Kidney tubule cell (primary cell): Measurements from ENCODE around the gene ABLIM2.
"Not testable (repeated sequence)": the region's sequence is repeated elsewhere in the genome, so short reads cannot be mapped to it uniquely, and the experiment has no call there.

ENCODE experiments used
- DNase-seq: peaks from one replicate; pipeline ENCODE4 v3.0.0-alpha.2; 2018; ENCODE audit warnings: low spot score

Gene ABLIM2

DNA sequence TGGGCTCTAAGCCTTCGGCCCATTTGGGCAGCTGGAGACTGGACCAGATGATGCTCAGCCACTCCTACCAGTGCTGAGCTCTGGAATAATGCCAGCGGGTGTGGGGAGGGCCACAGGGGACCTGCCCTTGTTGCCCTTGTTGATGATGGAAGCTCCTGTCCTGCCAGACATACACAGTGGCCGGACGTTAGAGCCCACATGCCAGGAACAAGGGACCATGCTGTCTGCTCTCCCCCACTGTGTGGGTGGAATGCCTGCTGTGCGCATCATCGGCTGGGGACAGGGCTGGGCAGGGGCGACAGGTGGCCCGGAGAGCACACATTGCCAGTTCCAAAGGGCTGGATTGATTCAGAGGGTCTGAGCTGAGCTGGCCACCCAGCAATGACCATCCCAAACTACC lies 2.0 kb downstream of the ABLIM2 start:
- peak; percentile 49 for DNase-seq

DNA sequence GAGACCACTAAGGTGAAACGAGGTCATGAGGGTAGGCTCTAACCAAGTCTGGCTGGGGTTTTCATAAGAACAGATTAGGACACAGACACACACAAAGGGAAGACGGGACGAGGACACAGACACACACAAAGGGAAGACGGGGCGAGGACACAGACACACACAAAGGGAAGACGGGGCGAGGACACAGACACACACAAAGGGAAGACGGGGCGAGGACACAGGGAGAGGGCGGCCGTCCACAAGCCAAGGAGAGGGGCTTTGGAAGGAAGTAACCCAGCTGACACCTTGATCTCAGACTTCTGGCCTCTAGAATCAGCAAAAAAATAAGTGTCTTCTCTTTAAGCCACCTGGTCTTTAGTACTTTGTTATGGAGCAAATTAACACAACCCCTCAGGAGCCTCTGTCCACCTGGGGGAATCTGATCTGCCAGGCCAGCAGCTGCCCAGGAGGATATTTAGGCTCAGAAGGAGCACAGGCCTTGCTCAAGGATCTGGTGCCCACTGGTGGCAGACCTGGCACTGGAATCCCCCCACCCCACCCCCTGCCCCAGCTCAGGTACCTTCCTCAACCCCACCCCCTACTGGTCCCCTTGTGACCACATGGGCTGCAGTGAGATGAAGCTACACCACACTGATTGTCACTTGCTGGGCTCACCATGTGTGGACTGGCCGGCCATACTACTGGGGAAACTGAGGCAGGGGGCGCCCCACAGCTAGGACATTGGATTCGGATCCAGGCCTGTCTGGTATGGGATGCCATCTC lies 2.8 kb downstream of the ABLIM2 start:
- no peak for DNase-seq

DNA sequence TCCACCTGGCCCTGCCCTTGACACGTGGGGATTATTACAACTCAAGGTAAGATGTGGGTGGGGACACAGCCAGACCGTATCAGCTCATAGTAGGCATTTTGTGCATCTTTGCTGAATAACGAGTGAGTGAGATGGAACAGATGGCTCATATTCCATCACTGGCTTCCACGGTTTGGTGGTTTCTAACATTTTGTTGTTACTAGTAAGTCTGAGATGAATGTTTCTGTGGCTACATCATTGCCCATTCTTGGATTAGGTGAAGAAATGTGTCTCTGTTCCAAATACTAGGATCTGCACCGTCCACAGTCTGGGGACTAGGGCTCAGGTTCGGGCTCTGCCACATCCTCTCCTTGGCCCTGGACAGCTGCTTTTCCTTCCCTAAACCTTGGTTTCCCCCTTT lies 3.6 kb downstream of the ABLIM2 start:
- DNase-seq = peak; percentile 31

DNA sequence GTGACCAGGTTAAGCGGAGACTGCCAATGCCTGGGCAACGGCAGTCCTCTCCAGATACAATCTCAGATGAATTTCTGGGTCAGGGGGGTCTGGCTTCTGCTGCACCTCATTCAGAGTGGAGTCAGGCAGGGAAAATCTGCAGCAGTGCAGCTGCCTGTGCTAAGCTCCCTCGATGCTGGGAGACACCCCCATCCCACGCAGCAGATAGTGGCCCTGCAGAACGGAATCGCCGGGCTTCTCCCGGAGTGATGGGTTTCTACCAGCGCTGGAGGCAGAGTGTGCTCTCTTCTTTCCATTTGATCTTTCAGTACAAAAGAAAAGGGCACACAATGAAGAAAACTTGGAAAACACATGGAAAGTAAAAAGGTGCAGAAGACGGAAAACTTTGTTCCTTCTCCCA lies 5.2 kb downstream of the ABLIM2 start:
- DNase-seq = no peak

DNA sequence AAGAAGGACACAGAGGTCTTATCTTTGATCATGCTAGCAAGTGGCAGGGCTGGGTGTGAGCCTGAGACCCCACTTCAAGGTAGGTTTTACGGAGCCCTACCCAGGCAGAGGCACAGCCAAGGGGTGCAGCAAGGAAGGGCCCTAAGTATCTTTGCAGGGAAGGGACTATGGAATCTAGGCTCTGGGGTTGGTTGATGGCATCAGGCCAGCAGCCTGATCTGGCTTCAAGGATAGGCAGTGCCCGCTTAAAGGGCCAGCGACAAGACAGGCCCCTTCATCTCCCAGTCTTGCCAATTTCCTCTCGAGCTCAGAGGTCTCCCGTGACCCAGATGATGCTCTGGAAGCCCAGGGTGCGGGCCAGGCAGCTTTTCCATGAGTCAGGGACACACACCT lies 5.8 kb downstream of the ABLIM2 start:
- no peak for DNase-seq

DNA sequence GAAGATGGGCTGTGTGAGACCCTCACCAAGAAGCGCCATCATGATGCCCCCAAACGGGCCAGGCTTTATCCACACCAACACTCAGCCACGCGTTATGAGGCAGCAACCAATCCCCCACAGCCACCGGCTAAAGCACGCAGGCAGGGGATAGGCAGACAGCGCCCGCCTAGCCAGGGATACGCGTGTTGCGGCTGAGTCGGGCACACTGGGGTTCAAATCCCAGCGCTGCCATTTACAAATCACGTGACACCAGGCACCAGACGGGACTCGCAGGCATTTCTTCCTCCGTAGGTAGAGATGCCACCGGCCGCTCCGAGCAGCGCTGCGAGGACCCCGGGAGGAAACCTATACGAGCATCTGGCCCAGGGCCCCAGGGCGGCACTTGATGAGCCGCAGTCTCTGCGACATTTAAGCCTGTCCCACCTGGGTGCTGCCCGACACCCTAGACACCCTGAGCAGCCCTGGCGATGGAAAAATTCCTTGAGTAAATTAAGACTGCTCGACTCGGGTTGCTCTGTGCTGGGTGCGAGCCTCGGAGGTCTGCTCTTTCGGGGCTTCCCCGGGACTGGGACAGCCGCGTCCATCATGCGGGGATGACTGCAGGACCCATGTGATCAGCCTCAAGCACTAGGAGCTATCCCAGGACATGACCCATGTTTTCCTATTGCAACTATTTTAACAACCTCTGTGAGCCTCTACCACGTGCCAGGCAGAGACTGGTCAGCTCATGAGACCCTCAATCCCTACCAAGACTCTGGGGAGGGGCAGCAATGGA lies 6.3 kb downstream of the ABLIM2 start:
- DNase-seq = no peak

DNA sequence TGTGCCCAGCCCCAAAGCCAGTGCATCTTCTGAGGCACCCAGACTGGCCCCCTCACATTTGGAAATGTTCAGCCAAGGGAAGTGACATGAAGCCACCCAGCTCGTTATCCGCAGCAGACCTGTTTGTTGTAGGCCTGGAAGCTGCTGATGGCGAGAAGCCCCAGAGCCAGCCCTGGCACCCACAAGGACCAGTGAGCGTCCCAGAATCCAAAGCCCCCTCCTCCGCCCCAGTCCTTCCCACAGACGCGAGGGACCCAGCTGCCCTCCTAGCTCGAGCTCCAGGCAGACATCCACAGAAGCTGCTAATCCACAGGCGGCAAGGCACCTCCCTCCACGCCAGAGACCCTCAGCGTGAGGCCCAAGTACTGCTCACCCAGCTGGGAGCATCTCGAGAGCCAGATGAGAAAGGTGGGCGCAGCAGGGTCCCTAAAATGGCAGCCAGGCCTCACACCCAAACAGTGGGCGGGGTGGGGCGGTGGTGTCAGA lies 7.4 kb downstream of the ABLIM2 start:
- DNase-seq = no peak

DNA sequence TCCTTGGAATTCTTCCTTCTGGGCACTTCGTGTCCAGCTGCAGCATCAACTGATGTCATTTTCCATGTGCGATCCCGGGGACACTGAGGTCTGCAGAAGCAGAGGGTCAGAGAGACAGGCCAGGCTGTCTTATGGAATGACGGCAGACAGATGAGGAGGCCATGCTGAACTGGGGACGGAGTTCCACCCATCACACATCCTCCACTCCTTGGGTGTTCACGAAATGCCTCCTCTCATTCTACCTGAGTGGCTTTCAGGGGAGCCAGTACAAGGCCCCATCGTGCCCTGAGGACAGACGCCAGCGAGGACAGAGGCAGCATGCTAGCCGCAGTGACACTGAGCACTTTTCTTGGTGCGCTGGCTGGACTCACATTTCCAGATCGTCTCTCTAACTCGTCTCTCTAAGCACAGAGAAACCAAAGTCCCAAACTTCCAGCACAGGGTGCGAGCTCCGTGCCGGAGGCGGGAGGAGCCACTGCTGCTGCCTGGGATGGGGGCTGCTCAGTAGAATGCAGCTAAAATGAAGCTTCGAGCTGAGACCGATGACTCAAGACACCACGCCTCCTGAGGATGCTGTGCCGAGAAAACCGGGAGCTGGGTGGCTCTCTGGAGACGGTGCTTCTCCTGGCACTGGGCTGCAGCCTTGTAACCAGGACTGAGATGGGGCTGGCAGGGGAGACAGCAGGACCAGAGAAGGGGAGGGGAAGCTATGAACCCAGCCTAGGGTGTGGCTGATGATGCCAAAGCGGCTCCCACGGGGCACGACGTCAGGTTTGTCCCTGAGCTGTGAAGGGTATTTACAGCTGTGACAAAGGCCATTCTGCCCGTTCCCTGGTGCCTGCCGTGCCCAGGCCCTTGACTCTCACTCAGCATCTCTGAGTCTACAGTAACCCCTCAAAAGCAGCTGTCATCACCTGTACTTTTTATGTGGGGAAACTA lies 8.2 kb downstream of the ABLIM2 start:
- no peak for DNase-seq

DNA sequence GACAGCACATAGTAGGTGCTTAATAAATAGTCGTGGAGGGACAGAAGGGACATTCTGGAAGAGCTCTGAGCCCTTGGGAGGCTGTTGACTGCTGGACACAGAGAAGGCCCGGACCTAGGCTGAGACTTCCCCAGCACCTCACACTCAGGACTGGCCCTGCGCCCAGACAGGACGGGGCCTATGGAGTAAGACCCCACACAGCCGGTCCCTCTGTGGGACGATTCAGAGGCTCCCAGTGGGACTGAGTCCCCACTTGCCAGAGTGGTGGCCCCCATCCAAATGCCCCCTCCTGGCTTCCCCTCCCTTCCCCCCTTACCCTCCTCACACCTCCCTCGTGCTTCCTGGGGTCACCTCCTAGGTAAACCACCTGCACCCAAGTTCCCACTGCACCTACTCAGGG lies 8.9 kb downstream of the ABLIM2 start:
- DNase-seq = no peak

DNA sequence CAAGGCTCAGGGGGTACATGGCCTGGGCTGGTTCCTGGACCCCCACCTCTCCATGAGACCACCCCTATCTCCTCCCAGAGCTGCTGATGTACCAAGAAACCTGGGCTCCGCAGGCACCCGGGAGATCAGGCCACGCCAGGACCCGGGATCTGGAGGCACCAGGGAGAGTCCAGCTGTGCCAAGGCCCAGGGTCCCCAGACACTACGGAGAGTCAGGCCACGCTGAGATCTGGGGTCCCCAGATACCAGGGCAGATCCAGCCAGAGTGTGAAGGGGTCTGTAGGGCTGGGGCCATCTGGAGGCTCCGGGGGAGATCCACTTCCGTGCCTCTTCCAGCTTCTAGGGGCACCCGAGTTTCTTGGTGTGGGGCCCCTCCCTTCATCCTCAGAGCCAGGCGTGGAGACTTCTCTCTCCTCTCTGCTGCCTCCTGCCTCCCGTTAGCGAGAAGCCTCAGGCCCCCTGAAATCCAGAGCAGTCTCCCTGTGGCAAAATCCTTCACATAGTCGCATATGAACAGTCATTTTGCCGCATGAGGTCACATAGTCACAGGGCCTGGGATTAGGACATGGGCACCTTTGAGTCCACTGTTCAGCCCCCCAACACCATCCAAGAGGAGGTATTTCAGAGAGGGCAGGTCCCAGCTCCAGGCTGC lies 9.7 kb downstream of the ABLIM2 start:
- no peak for DNase-seq

DNA sequence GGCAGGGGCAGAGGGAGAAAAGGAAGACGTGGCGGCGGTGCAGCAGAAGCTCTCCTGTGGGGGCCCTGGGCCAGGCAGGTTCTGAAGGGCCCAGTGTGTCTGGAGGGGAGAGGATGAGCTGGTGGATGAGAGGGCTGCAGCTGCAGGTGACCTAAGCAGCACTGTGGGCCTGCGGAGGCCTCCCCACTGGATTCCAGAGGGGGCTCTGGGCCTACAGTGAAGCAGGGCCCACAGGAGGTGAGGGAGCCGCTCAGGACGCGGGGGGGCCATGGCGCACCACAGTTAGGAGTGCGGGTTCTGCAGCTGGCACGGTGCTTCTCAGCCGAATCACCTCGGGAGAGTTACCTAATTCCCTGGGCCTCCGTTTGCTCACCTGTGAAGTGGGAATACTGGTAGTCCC lies 10.5 kb downstream of the ABLIM2 start:
- DNase-seq = no peak

DNA sequence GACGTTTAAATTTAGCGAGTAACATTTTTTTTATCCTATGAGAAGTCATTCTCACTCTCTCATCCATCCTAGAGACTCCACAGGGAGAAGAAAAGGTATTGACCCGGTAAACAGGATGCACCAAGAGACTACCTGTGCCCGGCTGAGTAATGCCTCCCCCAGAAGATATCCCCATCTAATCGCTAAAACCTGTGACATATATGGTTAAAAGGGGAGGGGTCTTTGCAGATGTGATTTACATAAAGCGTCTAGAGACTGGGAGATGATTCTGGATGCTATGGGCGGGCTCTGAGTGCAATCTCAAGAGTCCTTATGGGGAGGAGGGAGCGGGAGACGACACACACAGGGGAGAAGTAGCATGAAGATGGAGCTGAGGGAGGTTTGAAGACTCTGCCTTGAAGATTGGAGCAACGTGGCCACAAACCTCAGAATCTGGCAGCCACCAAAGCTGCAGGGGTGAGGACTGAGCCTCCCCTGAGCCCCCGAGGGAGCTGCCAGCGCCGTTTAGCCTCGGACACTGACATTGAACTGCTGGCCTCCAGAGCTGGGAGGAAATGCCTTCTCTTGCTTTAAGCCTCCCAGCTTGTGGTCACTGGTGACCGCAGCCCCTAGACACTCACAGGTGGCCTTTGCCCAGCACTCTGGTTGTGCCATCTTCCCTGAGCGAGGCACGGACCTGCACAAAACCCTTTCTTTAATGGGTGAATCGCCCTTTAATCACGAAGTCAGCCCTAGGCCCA lies 11.2 kb downstream of the ABLIM2 start:
- DNase-seq = no peak

DNA sequence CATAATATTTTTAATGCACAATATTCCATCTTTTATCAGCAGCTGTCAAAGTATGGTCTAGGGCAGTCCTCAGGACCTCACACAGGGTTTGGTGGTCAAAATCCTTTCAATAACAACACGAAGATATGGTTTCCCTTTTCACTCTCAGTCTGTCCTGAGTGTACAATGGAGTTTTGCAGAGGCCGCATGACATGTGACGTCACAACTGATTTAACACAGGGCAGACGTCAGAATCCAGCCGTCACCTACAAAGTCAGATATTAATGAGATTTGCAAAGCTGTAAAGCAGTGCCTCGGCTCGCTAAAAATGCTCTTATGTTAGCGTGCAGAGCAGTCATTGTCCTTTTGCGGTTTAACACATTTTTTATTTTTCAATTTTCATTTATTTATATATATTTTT lies 12.5 kb downstream of the ABLIM2 start:
- DNase-seq = no peak

DNA sequence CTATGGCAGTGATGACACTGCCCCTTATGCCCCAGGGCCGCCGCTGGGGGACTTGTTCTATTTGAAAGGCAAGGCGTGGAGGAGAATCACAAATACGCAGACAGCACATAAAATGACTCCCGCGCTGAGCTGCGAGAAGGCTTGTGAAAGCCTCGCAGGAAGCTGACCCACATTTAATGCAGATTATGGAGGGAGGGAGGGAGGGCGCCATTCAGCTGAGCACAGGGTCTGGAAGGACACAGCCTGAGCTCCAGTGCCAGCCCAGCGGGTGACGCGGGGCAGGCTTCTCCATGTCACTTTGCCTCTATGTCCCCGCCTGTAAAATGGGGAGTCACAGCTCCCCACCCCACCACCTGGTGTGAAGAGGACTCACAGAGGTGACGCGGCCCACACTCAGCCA lies 14.3 kb downstream of the ABLIM2 start:
- DNase-seq = no peak

DNA sequence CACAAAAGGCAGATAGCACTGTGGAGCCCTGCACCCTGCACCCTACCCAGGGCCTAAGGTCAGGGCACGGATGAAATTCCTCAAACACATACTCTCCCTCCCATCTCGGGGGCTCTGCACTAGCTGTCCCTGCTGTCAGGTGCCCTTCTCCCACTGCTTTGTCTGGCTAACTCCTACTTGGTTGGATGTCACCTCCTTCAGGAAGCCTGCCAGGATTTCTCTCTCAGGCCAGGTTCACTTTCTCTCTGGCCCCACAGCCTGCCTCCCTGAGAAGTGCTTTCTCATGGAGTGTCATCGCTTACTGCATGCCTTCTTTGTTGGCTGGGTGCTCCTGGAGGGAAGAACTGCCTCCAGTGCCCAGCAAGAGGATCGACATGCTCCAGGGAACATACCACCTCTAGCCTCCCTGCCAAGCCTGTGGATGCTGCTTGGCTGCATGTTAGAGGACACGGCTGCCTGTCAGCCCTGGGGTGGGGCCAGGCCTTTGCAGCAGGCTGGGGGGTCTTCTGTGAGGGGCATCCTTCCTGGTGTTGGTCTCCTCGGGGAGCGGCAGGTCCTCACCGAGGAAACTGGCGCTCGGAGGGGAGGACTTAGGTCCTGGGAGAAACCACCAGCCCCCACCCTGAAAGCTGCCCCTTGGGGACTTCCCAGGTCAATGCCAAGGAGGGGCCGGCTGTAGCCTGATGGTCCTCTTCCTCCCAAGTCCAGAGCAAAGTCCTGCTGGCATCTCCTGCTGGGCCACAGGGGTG lies 15.0 kb downstream of the ABLIM2 start:
- peak; percentile 12 for DNase-seq

DNA sequence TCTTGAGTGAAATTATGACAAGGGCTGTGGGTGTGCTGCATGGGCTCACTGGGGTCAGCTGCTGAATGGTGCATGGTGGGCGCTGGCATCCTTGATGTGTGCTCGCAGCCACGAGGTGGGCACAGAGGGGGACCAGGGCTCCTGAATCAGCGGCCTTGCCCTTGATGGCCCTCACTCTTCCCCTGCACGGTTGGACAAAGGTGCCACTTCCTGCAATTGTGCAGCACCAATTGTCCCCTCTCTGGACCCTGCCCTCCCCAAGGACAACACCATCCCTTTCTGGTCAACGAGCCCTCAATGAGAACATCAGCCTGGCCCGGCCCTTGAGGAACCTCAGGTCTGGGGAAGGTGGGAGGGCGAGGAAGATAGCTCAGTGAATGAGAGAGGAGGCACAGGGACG lies 16.1 kb downstream of the ABLIM2 start:
- DNase-seq = no peak

DNA sequence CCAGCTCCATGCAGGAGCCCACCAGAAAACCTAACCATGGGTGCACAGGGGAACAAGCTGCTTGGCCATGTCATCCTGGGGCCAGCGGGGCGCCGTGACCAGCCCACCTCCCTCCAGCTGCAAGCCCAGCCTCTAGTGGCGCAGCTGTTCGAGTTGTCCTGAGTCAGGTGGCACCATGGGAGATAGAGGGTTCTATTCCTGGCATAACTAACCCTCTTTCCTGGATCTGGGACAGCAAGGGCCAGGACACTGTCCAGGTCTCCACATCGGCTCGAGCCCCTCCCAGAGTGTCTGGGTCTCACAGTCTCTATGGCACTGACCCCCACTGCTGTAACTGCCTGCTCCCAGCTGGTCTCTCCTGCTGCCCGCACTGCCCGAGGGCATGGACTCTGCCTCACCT lies 16.7 kb downstream of the ABLIM2 start:
- no peak for DNase-seq

DNA sequence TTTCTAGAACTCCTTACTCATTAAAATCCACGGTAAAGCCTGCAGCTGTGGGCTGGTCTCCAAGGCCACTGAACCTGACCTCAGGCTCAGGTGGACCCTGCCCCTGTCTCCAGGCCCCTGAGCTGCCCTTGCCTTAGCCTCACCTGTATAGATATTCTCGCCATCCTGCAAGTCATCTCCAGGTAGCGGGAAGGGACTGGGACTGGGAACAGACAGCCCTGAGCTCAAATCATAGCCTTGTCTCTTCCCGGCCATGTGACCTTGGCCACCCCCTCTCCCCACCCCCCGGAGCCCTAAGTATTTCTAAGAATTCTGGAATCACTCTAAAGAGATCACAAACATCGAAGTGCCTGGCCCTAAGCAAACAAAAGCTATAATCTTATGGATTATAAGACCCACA lies 17.7 kb downstream of the ABLIM2 start:
- no peak for DNase-seq

DNA sequence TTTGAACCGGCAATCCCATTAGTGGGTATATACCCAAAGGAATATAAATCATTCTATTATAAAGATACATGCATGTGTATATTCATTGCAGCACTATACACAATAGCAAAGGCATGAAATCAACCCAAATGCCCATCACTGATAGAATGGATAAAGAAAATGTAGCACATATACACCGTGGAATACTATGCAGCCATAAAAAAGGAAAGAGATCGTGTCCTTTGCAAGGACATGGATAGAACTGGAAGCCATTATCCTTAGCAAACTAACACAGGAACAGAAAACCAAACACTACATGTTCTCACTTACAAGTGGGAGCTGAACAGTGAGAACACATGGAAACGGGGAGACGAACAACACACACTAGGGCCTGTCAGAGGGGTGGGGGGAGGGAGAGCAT lies 18.9 kb downstream of the ABLIM2 start:
- not testable (repeated sequence) for DNase-seq

DNA sequence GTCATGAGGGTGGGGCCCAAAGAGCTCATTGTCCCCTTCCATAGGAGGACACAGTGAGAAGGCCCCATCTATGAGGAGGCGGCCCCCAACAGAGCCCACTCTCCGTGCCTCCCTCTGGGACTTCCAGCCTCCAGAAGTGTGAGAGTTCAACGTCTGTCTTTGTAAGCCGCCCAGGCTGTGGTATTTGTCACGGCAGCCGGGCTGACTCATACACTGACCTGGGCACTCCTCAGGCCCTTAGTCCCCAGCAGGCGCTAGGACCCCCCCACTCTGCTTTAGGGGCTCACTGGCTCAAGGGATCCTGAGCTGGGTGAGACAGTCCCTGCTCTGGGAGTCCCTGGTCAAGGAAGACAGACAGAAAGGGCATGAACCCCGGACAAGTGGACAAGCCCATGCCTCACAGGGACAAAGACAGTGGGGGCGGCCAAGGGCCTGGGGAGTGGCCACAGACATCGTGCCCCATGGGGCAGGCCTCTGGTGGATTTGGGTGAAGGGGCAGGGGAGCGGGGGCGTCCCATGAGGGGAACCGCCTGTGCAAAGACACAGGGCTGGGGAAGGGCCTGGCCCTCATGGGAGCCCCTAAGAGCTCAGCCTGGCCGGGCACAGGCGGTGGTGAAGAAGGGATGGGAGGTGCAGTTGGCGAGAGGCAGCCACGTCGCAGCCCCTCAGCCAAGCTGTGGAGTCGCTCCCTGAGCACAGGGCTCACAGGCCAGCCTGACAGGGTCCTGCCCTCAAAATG lies 21.5 kb downstream of the ABLIM2 start:
- DNase-seq = no peak
